Astrocyte of the spinal cord (primary cell): ENCODE measurements around the gene TMEM132D.

Experiments used
- DNase-seq: peaks from one replicate; pipeline ENCODE4 v3.0.0; 2011; ENCODE audit warnings: low read depth, low spot score
- H3K4me3 ChIP-seq: 2 replicates; pipeline ENCODE4 v1.5.1; 2011; ENCODE audit warnings: low read depth, mild to moderate bottlenecking, low read length, moderate library complexity
- CTCF ChIP-seq: IDR thresholded peaks from 2 replicates; pipeline ENCODE4 v1.5.1; 2012; ENCODE audit warnings: low read depth, mild to moderate bottlenecking, low read length, inconsistent platforms
- in situ Hi-C: cut with HindIII; loops from 2 replicates; pipeline ENCODE4 v1.10.0; 2017; ENCODE audit warnings: low sequenced_read_pairs

The TMEM132D gene

GRCh38 chr12:129571901-129572494 lies 331.8 kb downstream of the TMEM132D start:
- DNase-seq, result no peak
- in situ Hi-C loops, result no loop called here
- no peak for TF ChIP-seq CTCF
- no peak overlapping the region for H3K4me3 ChIP-seq

GRCh38 chr12:129570796-129571400 lies 332.9 kb downstream of the TMEM132D start:
- no peak for TF ChIP-seq CTCF
- peak; percentile 6 for DNase-seq
- H3K4me3 ChIP-seq, result no peak overlapping the region
- in situ Hi-C loops, result no loop called here

- DNase-seq, result no peak
- no peak overlapping the region for H3K4me3 ChIP-seq
- in situ Hi-C loops, result no loop called here
- TF ChIP-seq CTCF, result no peak
These were observed 337.0 kb downstream of the TMEM132D start for GRCh38 chr12:129566800-129567199.

- DNase-seq, result no peak
- H3K4me3 ChIP-seq, result no peak overlapping the region
- no peak for TF ChIP-seq CTCF
- in situ Hi-C loops, result no loop called here
These were observed 339.1 kb downstream of the TMEM132D start for GRCh38 chr12:129564768-129565167.

- in situ Hi-C loops, result no loop called here
- TF ChIP-seq CTCF, result no peak
- no peak for DNase-seq
- no peak overlapping the region for H3K4me3 ChIP-seq
These were observed 340.6 kb downstream of the TMEM132D start for GRCh38 chr12:129563266-129563665.

- TF ChIP-seq CTCF, result no peak
- in situ Hi-C loops, result no loop called here
- H3K4me3 ChIP-seq, result no peak overlapping the region
- no peak for DNase-seq
These were observed 342.5 kb downstream of the TMEM132D start for GRCh38 chr12:129561304-129561703.
